ENCODE data around the gene XXYLT1.

- TF ChIP-seq CTCF (IDR thresholded peaks at IDR 0.05) (peak; percentile 93 to 99 (median 97)), POLR2A (IDR thresholded peaks at IDR 0.05) (no peak)
These were observed 668 bp upstream of the XXYLT1 start for GRCh38 chr3:195271410-195272243.
